Neuron (in vitro differentiated cells): ENCODE data around the gene VWA7.

Experiments
- H2AFZ ChIP-seq: one replicate; pipeline ENCODE4 v1.6.1; 2013; ENCODE audit warnings: low read depth, mild to moderate bottlenecking, inconsistent platforms, low read length, moderate library complexity
- H3K27me3 ChIP-seq: one replicate; pipeline ENCODE4 v1.6.1; 2013; ENCODE audit warnings: low read length; ENCODE audit not compliant: insufficient read depth
- H3K36me3 ChIP-seq: one replicate; pipeline ENCODE4 v1.6.1; 2013; ENCODE audit warnings: low read length; ENCODE audit not compliant: insufficient read depth
- H3K4me1 ChIP-seq: one replicate; pipeline ENCODE4 v1.6.1; 2013; ENCODE audit warnings: low read length; ENCODE audit not compliant: insufficient read depth
- H3K4me3 ChIP-seq: 2 replicates; pipeline ENCODE4 v1.5.1; 2013; ENCODE audit warnings: mild to moderate bottlenecking, low read length, moderate library complexity
- H3K9me3 ChIP-seq: one replicate; pipeline ENCODE4 v1.6.1; 2013; ENCODE audit warnings: low read length

VWA7 gene

GRCh38 chr6:31778999-31779885, 2.1 kb upstream of the VWA7 start:
- H3K4me3 ChIP-seq: no peak overlapping the region
- no peak overlapping the region for H2AFZ ChIP-seq
- peaks cover 3% of the 10 kb centered on the region for H3K4me1 ChIP-seq
- peaks cover 51% of the 10 kb centered on the region for H3K36me3 ChIP-seq
- no peaks in the 10 kb centered on the region for H3K9me3 ChIP-seq
- no peaks in the 10 kb centered on the region for H3K27me3 ChIP-seq

GRCh38 chr6:31778193-31778592, 1.1 kb upstream of the VWA7 start:
- Histone ChIP-seq H3K9me3 (no peaks in the 10 kb centered on the region), H3K4me3 (no peak overlapping the region), H3K36me3 (peaks cover 44% of the 10 kb centered on the region), H2AFZ (no peak overlapping the region), H3K4me1 (peaks cover 3% of the 10 kb centered on the region), H3K27me3 (no peaks in the 10 kb centered on the region)

- no peak overlapping the region for H3K4me3 ChIP-seq
- H2AFZ ChIP-seq: no peak overlapping the region
- peaks cover 3% of the 10 kb centered on the region for H3K4me1 ChIP-seq
- H3K36me3 ChIP-seq: peaks cover 40% of the 10 kb centered on the region
- H3K27me3 ChIP-seq: no peaks in the 10 kb centered on the region
- H3K9me3 ChIP-seq: no peaks in the 10 kb centered on the region
Observed at GRCh38 chr6:31777667-31778050, 531 bp upstream of the VWA7 start.

- H3K27me3 ChIP-seq: no peaks in the 10 kb centered on the region
- no peaks in the 10 kb centered on the region for H3K9me3 ChIP-seq
- H3K36me3 ChIP-seq: peaks cover 28% of the 10 kb centered on the region
- no peak overlapping the region for H2AFZ ChIP-seq
- H3K4me1 ChIP-seq: peaks cover 3% of the 10 kb centered on the region
- no peak overlapping the region for H3K4me3 ChIP-seq
Observed at GRCh38 chr6:31776485-31776988, 591 bp downstream of the VWA7 start.

- Histone ChIP-seq H3K36me3 (peaks cover 26% of the 10 kb centered on the region), H3K9me3 (no peaks in the 10 kb centered on the region), H2AFZ (no peak overlapping the region), H3K4me3 (no peak overlapping the region), H3K4me1 (peaks cover 3% of the 10 kb centered on the region), H3K27me3 (no peaks in the 10 kb centered on the region)
Observed at GRCh38 chr6:31775633-31776484, 1.3 kb downstream of the VWA7 start.

GRCh38 chr6:31775184-31775583, 1.9 kb downstream of the VWA7 start:
- Histone ChIP-seq H2AFZ (no peak overlapping the region), H3K36me3 (peaks cover 19% of the 10 kb centered on the region), H3K4me3 (no peak overlapping the region), H3K9me3 (no peaks in the 10 kb centered on the region), H3K27me3 (no peaks in the 10 kb centered on the region), H3K4me1 (peaks cover 3% of the 10 kb centered on the region)

GRCh38 chr6:31771992-31772358, 5.2 kb downstream of the VWA7 start:
- Histone ChIP-seq H3K9me3 (no peaks in the 10 kb centered on the region), H3K36me3 (no peaks in the 10 kb centered on the region), H2AFZ (no peak overlapping the region)

GRCh38 chr6:31770860-31771259, 6.3 kb downstream of the VWA7 start:
- Histone ChIP-seq H2AFZ (no peak overlapping the region), H3K27me3 (no peaks in the 10 kb centered on the region), H3K4me3 (no peak overlapping the region), H3K36me3 (no peaks in the 10 kb centered on the region), H3K4me1 (no peaks in the 10 kb centered on the region), H3K9me3 (no peaks in the 10 kb centered on the region)

More at GRCh38 chr6:31771992-31772358, 5.2 kb downstream of the VWA7 start:
- peaks cover under 1% of the 10 kb centered on the region for H3K4me1 ChIP-seq
- H3K27me3 ChIP-seq: no peaks in the 10 kb centered on the region
- H3K4me3 ChIP-seq: no peak overlapping the region

- Histone ChIP-seq H2AFZ (no peak overlapping the region), H3K4me3 (no peak overlapping the region), H3K27me3 (no peaks in the 10 kb centered on the region), H3K9me3 (no peaks in the 10 kb centered on the region), H3K4me1 (no peaks in the 10 kb centered on the region), H3K36me3 (peaks cover 2% of the 10 kb centered on the region)
Observed at GRCh38 chr6:31769684-31770371, 7.3 kb downstream of the VWA7 start.

- Histone ChIP-seq H3K4me1 (peaks cover 8% of the 10 kb centered on the region), H3K9me3 (no peaks in the 10 kb centered on the region), H3K27me3 (no peaks in the 10 kb centered on the region), H3K36me3 (peaks cover 5% of the 10 kb centered on the region), H2AFZ (no peak overlapping the region), H3K4me3 (no peak overlapping the region)
Observed at GRCh38 chr6:31768363-31769257, 8.5 kb downstream of the VWA7 start.

GRCh38 chr6:31767096-31767645, 10.0 kb downstream of the VWA7 start:
- Histone ChIP-seq H3K4me1 (peaks cover 19% of the 10 kb centered on the region), H3K4me3 (no peak overlapping the region), H3K36me3 (peaks cover 7% of the 10 kb centered on the region), H3K9me3 (no peaks in the 10 kb centered on the region), H2AFZ (no peak overlapping the region), H3K27me3 (no peaks in the 10 kb centered on the region)
